Ammon's horn (tissue), 1 donor: Measurements from ENCODE around the gene FRMD7.
"Not testable (repeated sequence)": the region's sequence is repeated elsewhere in the genome, so short reads cannot be mapped to it uniquely, and the experiment has no call there.

Source experiments
- DNase-seq: peaks from one replicate; pipeline ENCODE4 v3.0.0-alpha.2; 2016; ENCODE audit warnings: low spot score

FRMD7 gene, protein sequence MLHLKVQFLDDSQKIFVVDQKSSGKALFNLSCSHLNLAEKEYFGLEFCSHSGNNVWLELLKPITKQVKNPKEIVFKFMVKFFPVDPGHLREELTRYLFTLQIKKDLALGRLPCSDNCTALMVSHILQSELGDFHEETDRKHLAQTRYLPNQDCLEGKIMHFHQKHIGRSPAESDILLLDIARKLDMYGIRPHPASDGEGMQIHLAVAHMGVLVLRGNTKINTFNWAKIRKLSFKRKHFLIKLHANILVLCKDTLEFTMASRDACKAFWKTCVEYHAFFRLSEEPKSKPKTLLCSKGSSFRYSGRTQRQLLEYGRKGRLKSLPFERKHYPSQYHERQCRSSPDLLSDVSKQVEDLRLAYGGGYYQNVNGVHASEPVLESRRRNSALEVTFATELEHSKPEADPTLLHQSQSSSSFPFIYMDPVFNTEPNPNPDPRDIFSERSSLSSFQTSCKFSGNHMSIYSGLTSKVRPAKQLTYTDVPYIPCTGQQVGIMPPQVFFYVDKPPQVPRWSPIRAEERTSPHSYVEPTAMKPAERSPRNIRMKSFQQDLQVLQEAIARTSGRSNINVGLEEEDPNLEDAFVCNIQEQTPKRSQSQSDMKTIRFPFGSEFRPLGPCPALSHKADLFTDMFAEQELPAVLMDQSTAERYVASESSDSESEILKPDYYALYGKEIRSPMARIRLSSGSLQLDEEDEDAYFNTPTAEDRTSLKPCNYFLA

DNA sequence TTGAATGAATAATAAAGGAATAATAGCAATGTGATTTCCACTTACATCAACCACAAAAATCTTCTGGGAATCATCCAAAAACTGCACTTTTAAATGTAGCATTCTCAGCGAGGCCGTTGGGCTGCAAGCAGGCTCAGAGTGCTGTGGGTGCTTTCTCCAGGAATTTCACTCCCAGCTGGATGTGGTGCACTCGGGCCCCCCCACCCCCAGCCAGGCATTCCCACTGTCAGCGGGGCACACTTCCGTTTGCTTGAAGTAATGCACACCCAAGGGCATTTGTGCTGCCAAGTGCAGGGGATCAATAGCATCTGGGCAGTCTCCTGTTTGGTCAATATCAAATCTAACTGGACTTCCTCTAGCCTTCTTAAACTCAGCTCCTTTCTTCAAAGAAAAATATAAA is at the start of gene FRMD7:
Gene FRMD7 (minus strand): TSS at position 278 of the 400 bp plus-strand sequence. CDS start 176 bp downstream, at position 102.
- DNase-seq, result no peak

DNA sequence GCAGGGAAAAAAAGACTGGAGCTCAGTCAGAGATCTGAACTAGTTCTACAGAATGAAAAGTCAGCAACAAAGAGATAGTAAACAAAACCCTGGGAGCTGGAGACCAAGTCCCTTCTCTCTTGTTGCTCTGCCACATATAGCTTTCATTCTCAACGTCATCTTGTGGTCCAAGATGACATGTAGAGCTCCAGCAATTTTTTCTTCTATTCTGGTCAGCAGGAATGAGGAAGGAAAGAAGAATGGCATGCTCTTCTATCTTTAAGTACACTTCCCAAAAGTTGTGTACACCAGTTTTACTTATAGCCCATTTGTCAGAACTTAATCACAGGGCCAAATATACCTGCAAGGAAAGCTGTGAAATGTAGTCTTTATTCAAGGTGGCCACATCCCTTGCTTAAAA is 45.8 kb upstream of the FRMD7 start:
- DNase-seq, result no peak

DNA sequence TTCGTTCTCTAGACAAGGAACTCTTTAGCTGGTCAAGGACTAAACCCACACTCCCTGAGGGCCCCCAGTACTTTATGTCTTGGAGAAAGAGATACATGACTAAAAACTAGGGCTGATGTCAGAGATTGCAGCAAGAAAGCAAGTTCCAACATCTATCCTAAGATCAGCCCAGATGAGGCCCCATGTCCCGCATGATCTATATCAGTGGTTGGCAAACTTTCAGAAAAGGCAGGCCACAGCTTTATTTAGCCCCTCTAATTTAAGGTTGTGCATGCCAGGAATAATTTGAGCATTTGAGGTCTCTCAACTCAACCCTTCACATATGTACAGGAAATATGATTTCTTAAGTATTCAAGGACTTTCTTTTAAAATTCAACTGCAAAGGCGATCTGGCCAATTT is 44.1 kb upstream of the FRMD7 start:
- no peak for DNase-seq

DNA sequence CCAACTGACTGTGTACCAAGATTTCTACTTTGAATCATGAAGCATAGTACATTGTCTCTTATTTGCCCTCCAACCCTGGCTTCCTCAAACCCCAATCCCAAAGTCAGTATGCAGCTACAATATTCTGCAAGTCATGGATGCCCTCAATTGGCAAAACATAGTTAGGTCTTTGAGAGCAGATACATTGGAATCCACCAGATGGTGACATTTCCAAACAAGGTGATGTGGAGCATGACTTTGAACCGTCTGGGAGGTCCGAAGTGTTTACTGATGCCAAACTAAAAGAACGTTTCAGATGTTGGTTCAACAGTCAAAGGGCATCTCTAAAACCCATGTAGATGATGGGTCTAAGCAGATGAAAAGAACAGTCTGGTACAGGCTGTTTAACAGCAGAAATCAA is 43.7 kb upstream of the FRMD7 start:
- no peak for DNase-seq

DNA sequence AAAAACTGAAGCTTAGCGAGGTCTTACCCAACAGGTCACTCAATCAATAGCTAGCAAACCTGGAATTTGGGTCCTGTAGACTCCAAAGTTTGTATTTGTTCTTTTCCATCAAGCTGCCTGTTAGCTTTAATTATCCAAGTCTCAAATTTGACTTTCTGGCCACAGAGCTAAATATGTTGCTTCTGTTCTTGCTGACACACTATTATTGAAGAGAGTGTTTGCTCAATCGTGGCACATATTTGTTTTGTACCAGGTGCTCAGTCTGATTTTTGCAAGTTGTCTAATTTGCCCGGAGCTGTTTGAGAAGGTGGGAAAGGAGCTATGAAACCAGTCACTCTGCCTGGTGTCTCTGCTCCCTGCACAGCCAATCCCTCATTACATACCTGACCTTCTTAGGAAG is 41.7 kb upstream of the FRMD7 start:
- DNase-seq, result no peak

DNA sequence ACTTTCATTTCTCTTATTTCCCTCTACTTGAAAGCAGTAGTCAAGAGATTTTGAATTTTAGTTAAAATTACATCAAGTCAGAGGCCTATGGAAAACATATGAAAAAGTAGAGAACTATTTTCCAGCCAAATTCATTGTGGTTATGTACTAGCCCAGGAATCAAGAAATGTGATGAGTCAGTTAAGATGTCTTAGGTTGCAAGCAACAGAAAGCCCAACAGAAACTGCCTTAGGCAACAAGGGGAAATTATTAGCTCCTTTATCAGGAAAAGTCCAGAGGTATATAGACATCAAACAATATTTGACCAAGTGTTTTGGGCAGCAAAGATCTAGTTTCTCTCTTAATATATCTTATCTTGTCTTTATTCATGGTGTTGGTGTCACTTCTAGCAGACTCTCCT is 37.8 kb upstream of the FRMD7 start:
- DNase-seq, result no peak

DNA sequence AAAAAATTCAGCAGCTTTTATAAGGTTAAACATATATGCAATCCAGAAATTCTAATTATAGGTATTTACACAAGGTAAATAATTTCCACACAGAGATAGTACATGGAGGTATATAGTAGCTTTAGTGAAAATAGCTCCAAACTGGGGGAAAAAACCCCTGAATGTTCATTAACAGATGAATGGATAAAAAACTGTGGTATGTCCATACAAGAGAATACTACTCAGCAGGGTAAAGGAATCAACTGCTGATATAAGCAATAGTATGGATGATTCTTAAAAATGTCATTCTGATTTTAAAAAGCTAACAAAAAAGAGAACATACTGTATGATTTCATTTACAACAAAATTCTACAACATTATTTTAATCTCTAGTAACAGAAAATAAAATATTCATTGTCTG is 37.2 kb upstream of the FRMD7 start:
- DNase-seq, result no peak

DNA sequence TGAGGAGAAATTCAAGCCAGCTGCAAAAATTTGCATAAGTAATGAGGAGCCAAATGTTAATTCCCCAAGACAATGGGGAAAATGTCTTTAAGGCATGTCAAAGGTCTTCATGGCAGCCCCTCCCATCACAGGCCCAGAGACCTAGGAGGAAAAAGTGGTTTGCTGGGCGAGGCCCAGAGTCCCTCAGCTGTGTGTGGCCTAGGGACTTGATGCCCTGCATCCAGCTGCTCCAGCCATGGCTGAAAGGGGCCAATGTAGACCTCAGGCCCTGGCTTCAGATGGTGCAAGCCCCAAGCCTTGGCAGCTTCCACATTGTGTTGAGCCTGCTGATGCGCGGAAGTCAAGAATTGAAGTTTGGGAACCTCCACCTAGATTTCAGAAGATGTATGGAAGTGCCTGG is 35.3 kb upstream of the FRMD7 start:
- not testable (repeated sequence) for DNase-seq

DNA sequence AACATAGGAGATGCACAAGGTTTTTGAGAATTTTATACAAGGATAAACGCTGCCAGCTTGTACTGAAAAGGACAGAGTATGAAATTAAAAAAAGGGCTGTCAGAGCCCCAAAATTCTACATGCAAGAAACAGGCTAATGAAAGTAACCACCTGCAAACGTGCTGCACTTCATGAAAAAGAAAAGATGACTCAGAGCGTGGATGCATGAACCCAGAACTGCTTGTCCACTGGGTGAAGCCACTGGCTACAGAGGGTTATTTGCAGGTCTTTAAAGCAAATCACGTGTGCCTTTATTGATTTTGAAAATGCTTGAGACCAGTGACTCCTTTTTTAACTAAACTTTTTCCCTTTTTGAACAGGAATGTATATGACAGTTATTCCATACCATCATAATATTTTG is 25.3 kb upstream of the FRMD7 start:
- DNase-seq, result no peak

DNA sequence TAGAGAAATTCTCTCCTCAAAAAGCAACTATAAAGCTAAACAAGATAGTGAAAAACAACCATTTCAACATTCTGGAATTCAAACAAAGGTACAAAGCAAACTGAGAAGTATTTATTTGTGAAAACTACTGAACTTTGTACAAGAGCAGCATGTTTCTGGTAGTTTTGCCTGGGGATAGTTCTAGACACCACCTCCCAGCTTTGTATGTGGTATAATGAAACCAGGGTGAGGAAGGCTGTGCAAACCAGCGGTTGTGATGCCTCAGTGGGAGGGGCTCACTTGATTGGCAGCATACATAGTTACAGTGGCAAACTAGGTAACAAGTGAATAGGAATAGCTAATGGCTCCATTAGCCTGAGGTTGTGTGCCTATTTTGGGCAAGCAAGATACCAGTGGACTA is 18.6 kb upstream of the FRMD7 start:
- DNase-seq, result no peak

DNA sequence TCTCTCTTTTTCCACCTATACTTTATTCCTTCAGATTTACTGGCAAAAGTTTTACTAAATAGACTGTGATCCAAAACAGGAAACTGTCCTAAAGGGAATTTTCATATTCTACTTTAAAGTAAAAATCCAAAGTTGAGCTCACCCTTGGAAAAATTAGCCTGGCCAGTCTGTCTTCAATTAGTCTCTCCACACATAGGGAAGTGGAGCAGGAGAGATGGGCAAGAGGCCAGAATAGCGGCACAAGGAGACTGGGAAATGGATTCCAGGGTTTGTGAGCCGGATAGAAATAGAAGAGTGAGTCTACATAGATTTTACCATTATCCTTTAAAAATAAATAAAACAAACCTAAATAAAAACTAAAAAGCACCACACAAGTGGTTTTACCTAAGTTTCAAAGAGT is 16.2 kb upstream of the FRMD7 start:
- DNase-seq, result no peak

DNA sequence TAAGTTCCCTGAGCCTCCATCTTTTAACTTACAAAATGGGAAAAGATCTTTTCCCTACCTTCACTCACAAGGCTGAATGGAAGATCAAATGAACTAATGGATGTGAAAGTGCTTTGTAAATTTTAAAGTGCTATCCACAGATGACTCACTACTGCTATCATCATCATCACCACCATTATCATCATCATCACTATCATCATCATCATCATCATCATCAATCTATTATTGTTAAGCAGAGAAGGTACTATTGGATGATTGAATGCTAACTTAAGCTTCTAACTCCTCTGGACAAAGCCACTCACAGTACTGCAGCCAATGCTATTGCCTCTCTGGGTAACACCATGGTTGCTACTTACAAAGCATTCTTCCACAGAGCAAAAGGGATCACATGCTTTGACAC is 1.9 kb downstream of the FRMD7 start:
- DNase-seq, result no peak

DNA sequence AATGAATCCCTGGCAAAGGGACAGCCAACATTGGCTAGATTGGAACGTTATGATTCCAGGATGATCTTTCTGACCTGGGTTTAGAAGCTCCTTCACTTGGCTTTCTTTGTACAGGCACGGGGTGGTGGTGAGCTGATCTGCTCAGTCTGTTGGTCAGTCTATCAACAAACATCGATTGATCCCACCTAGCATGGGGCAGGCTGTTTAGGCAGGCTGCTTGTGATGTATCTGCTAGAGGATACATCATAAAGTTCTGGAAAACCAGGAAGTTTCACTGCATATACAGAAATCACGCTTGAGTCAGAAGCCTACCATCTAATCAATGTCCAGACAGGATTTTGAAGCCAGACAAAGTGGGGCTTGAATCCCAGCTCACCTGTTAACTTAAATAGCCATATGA is 6.9 kb downstream of the FRMD7 start:
- DNase-seq, result no peak

DNA sequence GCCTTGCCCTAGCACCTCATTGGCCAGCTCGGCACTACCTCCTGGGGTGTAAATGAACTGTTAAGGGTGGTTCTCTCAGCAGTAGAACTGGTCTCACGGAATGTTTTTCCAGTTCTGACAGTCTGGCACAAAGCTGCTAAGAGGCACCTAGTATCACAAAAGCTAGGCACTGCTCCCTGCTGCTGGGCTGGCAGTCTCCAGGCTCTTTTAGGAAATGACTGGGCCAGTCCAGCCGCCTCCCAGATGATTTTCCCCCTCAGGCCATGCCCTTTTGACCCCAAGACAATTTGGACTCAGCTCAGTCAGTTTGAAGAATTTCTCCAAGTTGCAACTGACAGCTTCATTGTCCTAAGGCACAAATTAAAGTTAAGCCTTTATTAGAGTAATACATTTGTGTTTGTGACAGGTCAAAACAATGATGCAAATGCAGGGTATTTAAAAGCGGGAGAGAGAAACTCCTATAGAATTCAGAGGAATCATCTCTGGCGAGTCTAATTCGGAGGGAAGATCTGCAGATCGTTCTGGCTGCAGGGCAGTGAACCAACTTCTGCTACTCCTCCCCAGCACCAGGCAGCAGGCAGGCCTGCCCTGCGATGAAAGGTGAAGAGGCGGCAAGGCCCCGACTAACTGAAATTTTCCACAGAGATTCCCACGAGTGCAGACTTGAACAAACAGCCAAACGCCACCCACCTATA is 7.9 kb downstream of the FRMD7 start:
- DNase-seq, result no peak

DNA sequence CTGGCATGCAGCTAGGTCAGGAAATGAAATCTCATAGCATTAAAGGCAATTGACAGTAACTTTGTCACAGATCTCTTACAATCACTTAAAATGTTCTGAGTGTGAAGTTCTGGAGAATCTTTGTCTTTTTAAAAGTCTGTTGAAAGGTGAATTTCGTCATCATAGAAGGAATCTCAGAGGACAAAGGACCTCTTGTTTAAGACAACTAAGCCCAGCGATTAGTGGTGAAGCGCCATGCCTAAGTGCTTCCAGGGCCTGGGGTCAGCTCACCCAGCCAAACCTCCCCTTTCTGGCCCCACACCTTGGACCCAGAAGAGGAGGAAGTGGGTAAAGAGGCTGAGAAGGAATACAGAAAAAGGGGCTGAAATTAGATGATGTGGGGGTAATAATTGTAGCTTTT is 8.5 kb downstream of the FRMD7 start:
- DNase-seq, result no peak

DNA sequence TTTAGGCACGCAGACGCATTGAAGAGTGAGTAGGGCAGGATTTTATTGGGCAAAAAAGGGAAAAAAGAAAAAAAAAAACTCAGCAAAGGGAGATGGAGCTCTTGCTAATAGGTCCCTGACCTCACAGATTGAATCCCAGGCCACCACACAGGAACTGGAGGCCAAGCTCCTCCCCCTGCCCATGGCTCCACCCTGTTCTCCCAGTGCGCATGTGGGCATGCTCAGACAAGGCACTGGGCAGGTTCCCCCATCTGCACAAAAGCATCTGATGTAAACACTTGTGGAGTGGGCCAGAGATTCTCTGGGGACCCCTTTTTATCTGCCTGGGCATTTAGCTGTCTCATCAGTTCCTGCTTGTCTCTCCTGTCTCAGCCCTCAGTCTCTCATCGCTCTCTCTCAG is 9.5 kb downstream of the FRMD7 start:
- DNase-seq, result no peak

DNA sequence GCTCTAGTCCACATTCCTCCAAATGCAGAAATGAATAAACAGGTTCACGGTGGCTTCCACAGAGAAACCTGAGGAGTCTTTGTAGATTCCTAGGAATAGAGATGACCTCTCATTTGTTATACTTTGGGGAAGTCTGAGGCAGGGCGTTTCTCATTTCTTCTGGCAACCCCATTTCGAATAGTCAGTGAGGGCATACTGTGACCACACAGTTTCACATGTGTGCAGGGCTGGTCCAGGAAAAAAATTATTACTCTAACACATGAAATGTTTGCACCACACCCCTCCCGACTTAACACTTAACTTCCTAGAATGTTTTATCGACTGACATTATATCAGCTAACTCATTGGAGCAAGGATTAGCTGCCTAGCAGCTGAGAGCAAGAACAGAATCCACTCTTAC is 12.0 kb downstream of the FRMD7 start:
- no peak for DNase-seq

DNA sequence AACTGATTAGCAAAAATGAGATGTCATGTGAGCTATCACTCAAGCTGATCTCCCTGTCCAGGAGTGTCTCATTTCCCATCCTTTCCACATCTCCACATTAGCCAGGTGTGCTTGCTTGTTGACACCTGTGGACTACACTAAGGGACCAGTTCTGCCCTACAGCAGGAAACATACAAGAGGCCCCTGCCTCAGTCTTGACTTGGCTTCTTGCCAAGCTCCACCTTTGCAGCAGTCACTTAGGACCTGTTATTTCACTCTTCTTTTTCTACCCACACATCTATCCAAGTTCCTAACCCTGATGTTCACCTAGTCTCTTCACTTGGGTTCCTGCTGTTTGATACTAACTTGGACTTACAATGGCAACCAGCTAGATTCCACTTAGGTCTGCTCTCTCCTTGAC is 13.2 kb downstream of the FRMD7 start:
- DNase-seq, result no peak

DNA sequence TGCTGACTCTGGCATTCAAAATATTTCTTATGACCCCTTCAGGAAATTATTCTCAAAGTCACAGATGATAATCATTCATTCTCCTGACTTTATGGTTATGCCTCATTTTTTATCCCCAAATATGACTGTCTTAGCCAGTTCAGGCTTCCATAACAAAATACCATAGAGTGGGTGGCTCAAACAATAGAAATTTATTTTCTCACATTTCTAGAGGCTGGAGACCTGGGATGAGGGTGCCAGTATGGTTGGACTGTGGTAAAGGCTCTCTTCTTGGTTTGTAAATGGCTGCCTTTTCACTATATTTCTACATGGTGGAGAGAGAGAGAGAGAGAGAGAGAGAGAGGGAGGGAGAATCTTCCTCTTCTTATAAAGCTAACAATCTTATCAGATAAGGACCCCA is 20.5 kb downstream of the FRMD7 start:
- no peak for DNase-seq

DNA sequence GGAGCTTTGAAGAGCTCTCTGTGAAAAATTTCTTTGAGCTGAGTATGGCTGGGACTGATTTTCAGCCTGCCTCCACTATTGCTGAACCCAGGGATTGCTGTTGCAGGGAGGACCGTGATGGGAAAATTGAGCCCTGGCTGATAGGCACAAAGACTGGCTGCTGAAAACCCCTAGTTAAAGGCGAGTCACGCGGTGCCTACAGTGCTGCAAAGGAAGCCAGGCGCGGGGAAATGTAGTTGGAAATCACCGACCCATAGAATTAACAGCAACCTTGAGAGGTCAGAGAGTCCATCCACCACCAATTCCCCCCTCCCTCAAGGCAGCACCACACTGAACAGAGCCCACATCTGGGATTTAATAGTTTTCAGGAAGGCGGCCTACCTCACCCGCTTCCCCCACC is 26.0 kb downstream of the FRMD7 start:
- no peak for DNase-seq

DNA sequence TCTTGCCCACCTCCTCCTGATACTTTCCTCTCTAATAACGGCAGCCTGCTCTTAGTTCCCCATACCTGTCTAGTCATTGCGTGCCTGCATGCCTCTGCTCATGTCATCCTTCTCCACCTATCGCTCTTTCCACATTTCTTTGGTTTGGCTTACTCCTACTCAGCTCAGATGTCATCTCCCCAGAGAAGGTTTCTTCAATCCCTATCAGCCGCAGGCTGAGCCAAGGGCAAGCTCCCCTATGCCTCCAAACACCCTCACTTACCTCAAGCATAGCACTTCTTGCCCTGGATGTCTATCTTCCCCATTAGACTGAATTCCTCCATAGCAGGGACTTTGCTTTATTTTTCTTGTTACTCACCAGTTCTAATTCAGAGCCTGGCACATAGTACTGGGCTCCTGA is 26.6 kb downstream of the FRMD7 start:
- DNase-seq, result no peak

DNA sequence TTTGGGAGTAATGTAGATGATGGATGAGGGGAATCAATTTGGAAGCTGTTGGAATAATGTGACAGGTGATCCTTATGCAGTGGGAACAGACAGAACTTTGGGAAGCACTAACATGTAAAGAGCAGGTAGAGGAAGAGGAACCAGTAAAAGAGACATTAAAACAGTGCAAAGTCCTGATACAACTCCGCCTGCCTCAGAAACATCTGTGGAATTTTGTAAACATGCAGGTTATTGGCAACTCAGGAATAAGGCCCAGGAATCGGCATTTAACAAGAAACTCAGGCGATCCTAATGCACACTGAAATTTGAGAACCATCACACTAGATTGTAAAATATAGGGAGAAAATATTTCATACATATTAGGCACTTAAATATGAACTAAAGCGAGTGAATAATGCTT is 29.1 kb downstream of the FRMD7 start:
- not testable (repeated sequence) for DNase-seq

DNA sequence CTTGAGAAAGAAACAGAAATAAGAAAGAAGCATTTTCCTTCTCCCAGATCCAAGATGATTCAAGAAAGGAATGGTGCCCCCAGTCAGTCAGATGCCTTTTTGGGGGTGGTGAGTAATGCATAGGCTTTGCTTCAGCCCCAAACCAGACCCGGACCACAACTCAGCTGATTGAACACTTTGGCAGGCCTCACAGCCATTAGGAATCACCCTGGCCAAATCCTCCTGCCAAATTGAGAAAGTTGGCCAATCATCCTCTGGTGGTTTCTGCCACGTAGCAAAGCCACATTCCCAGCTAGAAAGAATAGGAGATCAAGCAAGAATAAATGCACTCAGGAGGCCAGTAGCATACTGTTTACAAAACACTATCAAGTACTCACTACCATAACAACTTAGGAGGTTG is 33.7 kb downstream of the FRMD7 start:
- no peak for DNase-seq
